WI38 (cell line): ENCODE results near the gene NFASC.

ENCODE experiments used
- H3K4me3 ChIP-seq: 2 replicates; pipeline ENCODE4 v1.5.1; 2011; ENCODE audit warnings: low read depth, mild to moderate bottlenecking, control low read depth, low read length
- TF ChIP-seq, protein P1 (sequence below): IDR thresholded peaks from 2 replicates; pipeline ENCODE4 v1.5.1; 2012; ENCODE audit warnings: low read depth, mild to moderate bottlenecking, control low read depth, low read length

NFASC gene

GRCh38 chr1:204973449-204973848 is 102.8 kb downstream of the NFASC start:
- TF ChIP-seq, protein P1, sequence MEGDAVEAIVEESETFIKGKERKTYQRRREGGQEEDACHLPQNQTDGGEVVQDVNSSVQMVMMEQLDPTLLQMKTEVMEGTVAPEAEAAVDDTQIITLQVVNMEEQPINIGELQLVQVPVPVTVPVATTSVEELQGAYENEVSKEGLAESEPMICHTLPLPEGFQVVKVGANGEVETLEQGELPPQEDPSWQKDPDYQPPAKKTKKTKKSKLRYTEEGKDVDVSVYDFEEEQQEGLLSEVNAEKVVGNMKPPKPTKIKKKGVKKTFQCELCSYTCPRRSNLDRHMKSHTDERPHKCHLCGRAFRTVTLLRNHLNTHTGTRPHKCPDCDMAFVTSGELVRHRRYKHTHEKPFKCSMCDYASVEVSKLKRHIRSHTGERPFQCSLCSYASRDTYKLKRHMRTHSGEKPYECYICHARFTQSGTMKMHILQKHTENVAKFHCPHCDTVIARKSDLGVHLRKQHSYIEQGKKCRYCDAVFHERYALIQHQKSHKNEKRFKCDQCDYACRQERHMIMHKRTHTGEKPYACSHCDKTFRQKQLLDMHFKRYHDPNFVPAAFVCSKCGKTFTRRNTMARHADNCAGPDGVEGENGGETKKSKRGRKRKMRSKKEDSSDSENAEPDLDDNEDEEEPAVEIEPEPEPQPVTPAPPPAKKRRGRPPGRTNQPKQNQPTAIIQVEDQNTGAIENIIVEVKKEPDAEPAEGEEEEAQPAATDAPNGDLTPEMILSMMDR = no peak
- H3K4me3 ChIP-seq = no peak overlapping the region

- no peak overlapping the region for H3K4me3 ChIP-seq
- TF ChIP-seq, protein P1 = no peak
Observed at GRCh38 chr1:204974327-204974726, 103.7 kb downstream of the NFASC start.

GRCh38 chr1:204975021-204975420 is 104.4 kb downstream of the NFASC start:
- no peak overlapping the region for H3K4me3 ChIP-seq
- TF ChIP-seq, protein P1 = no peak

GRCh38 chr1:204975568-204976235 is 105.0 kb downstream of the NFASC start:
- TF ChIP-seq, protein P1 = peak; percentile 95
- no peak overlapping the region for H3K4me3 ChIP-seq

DNA sequence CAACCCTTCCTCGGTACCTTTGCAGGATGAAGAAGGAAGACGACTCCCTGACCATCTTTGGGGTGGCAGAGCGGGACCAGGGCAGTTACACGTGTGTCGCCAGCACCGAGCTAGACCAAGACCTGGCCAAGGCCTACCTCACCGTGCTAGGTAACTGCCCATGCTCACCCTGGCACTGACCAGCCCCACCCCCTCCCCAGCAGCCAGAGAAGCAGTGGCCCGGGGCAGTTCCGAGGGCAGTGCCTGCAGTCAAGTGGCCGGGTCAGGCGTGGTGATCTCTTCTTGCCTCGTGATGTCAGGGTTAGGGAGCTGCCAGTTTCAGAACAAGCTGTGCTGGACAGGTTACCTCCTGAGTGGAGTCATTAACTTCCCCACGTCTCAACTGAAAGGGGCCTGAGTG is 106.0 kb downstream of the NFASC start:
- TF ChIP-seq, protein P1 = no peak
- H3K4me3 ChIP-seq = no peak overlapping the region

GRCh38 chr1:204977318-204977717 is 106.7 kb downstream of the NFASC start:
- TF ChIP-seq, protein P1 = no peak

DNA sequence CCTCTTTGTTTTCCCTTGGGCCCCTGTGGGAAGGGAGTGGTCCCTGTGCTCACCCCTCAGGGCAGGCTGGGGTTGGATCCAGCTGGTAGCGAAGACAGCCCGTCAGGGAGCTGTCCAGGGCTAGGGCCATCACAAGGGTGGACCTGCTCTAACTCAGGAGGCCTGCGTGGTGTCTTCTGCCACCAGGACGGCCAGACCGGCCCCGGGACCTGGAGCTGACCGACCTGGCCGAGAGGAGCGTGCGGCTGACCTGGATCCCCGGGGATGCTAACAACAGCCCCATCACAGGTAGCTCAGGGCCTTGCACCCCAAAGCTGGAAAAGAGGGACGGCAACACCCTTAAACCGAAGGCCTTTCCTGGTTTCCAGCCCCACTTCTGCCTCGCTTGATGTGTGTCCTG is 108.1 kb downstream of the NFASC start:
- TF ChIP-seq, protein P1 = no peak

More at GRCh38 chr1:204977318-204977717, 106.7 kb downstream of the NFASC start:
- no peak overlapping the region for H3K4me3 ChIP-seq

More for the DNA sequence above, 108.1 kb downstream of the NFASC start:
- no peak overlapping the region for H3K4me3 ChIP-seq
